HG03342 (cell line): ENCODE results near the gene CCDC85A.
A peak's percentile ranks its signal among the peaks of the same experiment; 100 is the strongest.
"Not testable (repeated sequence)": the region's sequence is repeated elsewhere in the genome, so short reads cannot be mapped to it uniquely, and the experiment has no call there.

ENCODE experiments used
- ATAC-seq: cut with Tn5 transposase; IDR thresholded peaks from one replicate; pipeline ENCODE4 v1.9.1; 2021; ENCODE audit warnings: mild to moderate bottlenecking, moderate library complexity; ENCODE audit not compliant: unreplicated experiment

Gene CCDC85A

DNA sequence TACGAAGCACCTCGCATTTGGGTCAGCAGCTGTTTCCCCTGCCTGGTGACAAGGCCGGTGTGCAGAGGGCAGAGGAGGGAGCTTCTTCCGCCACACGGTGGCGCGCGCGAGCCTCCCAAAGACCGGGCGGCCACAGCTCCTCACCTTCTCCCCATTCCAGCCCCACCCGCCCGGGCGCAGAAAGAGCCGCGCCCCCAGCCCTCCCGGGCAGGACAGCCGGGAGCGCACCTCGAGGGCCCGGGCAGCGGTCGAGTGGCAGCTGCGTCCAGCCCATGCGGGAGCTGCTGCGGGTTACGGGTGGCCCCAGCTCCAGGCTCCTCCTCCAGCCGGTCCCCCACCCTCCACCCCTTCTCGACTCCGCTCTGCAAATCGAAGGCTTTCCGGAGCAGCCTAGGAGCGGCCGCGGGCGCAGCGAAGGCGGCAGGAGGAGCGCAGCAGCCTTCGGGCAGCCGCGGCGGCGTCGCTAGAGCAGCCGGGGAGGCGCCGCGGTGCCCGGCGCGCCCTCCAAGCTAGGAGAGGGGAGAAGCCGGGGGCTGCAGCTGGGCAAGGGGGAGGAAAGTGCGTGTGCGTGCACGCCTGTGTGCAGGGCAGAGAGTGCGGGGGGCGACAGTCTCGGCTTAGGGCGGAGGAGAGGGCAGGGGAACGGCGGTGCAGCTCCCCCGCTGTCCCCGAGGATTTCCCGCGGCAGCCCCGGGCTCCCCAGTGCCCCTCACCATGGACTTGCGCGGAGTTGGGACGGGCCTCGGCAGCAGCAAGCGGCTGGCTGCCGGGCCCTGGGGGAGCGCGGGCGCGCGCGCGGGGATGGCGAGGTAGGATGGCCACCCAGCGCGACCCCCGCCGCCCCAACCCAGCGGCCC, at the start of gene CCDC85A:
CCDC85A (plus strand) TSS at position 348 of the 857 bp plus-strand sequence. CDS start 635 bp downstream, outside the sequence.
- ATAC-seq = peak; percentile 94

DNA sequence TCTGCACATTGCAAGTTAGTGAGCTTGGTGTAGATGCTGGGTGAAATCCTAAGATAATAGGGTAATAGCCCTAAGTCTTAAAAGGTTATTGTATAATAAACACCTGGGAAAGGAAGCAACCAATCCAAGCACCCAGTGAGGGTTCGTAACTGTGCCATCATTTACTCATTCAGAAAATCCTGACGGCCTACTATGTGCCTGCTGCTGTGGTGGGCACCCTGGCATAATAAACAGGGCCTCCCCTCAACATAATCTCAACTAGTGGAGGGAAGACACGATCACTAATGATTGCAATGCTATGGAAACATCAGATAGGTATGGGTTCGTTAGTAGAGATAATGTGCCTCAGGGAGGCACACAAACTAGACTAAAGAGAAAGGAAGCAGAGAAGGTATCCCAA, 48.9 kb upstream of the CCDC85A start:
- ATAC-seq = no peak

DNA sequence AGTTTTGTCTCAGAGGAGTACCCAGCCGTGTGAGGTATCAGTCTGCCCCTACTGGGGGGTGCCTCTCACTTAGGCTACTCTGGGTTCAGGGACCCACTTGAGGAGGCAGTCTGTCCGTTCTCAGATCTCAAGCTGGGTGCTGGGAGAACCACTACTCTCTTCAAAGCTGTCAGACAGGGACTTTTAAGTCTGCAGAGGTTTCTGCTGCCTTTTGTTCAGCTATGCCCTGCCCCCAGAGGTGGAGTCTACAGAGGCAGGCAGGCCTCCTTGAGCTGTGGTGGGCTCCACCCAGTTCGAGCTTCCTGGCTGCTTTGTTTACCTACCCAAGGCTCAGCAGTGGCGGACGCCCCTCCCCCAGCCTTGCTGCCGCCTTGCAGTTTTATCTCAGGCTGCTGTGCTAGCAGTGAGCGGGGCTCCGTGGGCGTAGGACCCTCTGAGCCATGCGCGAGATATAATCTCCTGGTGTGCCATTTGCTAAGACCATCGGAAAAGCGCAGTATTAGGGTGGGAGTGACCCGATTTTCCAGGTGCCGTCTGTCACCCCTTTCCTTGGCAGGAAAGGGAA, 41.2 kb upstream of the CCDC85A start:
- not testable (repeated sequence) for ATAC-seq

DNA sequence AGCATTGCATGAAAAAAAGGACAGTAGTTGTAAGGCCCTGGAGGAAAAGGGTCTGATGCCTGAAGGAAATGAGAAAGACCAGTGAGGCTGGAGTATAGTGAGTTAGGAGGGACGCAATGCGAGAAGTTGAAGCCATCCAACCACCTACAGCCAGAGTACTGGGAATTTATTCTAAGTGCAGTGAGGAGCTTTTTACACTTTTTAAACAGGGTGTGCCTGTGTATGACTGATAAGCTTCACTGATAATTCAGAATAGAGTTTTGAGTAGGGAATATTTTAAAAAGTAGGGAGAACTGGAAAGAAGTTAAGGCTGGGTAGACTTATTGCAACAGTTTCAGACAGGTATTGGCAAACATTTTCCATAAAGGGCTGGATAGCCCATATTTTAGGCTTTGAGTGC, 35.9 kb upstream of the CCDC85A start:
- ATAC-seq = no peak

DNA sequence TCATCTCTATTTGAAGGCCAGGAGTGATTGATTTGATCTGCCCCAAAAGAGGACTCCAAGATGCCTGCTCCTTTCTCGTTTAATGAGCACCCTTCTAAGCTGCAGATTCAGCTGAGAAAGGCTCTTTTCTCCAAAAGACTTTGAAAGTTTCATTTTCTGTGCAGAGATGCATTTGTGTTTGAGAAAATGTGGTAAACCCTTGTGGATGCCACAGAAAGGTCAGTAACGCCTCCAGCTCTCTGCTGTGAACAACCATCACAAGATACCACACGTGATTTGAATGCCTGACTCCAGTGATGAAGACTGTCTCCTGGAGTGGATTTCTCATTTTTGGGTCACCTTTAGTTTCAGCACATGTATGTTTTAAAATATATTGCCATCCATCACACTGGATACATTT, 35.0 kb upstream of the CCDC85A start:
- no peak for ATAC-seq

DNA sequence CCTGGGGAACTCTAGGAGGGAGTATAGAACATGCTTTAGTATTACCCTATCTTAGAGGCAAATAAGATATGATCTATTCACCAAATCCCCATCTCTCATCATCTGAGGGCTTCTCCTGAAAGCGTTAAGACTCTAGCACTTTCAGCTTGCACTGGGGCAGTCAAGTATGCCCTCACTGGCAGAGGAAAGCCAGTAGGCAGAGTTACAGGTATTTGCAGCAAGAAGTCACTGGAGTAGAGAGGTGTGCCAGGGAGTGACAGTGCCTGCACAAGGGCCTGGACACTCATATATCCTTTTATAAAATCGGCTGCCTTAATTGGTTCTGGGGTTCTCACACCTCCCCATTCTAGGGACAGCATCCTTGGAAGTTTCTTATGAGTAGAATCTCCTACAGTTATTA, 31.9 kb upstream of the CCDC85A start:
- ATAC-seq = no peak

DNA sequence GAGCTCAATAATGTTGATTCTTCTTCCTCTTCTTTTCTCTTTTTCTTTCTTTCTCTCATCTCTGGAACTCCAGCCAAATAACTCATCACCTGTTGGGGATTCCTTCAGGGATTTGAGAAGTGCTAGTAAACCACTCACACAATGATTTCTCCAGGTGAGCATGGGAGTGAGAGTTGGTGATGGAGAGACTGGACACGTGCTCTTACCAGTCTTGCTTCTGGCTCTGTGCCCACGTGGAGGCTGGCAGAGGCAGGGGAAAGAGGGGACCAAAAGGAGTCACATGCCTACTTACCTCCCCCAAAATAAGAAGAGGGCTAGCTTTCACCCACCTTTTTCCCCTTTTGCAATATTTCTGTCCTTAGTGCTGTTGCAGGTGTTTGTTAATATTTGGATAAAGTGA, 28.6 kb upstream of the CCDC85A start:
- no peak for ATAC-seq

DNA sequence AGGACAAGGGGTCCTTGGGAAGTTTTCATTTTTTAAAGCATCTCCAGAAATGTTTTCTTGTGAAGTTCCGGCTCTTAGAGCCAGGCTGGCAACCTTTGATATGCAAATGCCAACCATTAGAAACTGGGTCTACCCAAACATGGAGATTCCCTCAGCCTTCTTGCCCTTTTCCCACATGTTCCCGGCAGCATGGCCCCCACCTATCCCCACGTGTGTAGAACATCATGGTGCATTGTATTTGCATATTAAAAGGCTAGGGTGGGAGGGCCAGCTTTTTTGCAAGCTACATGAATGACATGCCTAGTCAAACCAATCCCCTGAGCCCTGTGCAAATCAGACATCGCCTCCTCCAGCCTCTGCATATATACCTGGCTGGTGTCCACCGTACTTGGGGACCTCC, 23.9 kb upstream of the CCDC85A start:
- ATAC-seq = not testable (repeated sequence)

DNA sequence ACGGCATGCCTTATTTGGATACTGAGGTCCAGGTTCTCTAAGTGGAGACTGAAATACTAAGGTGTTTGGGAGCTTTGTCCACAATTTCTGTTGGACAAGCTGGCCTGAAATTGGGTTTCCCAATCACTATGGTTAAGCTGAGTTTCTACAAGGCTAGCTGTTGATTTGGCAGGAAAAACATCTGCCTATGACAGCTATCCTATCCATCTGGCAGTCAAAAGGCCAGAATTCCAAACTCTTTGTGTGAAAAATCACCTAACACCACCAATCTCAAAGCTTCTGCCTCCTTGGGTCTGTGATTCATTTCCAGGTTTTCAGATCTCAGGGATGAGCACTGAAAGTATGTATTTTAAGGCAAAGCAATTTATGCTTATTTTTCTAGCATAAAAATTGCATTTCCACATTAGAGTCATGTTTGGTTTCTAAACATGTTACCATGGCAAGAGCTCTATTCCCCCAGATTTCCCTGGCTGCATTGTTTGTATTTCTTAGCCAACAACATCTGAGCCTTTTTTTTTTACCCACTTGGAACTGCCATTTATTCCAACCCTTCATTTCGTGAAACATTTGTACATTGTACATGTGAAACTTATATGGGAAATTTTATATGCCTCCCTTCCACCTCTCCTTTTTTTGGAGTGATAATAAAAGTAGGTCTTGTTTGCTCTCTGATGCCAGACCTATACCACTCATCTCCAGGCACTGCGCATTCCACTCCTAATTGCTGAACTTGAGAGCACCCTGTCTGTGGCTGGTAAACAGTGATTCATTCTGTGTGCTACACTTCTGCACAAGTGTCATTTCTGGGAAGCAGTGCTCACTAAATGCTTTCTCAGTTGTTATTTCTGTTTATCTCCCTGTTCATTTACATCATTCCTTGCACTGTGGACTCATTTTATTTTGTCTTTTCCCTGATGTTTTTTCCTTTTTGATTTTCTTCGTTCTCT, 15.9 kb upstream of the CCDC85A start:
- no peak for ATAC-seq

DNA sequence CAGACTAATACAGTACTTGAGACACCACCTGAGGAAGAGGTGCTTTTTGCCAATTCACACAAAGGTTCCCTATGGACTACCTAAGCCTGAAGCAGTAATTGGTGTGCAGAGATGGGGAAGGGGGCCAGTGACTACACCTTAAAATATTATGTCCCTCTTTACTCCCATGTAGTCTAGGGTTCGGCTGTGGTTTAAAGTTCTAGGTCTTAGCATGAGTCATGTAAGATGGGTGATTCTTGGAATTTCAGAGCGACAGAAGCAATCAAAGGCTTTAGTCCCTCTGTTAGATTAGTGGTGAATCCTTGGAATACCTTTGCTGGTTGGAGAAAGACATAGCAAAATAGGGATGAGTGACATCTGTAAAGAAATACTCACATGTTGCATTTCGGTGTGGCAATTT, 14.3 kb upstream of the CCDC85A start:
- no peak for ATAC-seq

DNA sequence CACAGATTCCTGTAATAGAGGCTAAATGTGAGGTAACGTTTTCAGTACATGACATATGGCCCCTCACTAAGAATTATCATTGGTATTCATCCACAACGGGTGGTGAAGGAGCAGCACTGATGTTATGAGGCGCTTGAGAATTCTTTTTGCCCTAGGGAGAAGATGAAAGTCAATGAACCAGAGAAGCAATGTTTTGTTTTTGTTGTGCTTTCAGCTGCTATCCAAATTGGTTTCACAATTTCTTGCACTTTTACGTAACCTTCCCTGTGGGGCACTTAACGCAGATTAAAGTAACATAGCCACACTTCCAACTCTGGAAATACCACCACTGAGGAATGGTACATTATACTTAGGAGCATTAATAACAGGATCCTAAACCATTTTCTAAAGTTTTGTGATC, 13.3 kb upstream of the CCDC85A start:
- ATAC-seq = no peak

DNA sequence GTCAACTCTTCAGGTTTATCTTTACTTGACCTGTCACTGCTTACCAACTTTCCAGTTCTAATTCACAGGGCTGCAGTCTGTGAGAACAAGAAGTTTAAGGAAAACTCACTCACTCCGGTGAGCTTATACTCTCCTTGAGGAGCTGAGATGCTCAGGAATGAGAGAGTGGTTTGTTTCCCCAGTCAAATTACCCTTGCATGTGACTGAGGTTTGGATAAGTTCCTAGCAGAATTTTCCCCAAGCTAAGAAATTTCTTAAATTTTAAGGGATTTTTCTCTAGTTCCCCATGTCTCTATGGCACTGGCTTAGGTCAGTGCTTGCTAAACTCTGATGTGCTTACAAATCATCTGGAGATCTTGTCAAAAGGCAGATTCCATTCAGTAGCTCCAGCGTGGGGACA, 12.8 kb upstream of the CCDC85A start:
- no peak for ATAC-seq

DNA sequence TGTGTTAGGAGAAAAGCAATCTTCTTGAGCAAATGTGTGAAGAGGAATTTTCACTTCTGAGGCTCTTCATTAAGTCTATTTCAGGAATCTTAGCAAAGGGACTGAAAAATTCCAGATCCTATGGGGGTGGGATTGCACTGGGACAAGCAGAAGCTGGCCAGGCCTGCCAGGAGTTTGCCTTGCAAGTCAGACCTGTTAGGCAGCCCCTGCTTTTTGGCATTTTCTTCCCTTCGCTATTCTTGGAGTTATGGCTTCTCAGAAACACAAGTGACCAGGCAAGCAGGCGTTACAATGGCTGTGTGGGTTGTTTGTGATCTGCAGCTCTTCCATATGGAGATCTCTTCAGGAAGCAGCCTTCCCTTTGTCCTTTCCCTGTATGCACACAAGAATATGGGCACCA, 8.0 kb upstream of the CCDC85A start:
- ATAC-seq = no peak

DNA sequence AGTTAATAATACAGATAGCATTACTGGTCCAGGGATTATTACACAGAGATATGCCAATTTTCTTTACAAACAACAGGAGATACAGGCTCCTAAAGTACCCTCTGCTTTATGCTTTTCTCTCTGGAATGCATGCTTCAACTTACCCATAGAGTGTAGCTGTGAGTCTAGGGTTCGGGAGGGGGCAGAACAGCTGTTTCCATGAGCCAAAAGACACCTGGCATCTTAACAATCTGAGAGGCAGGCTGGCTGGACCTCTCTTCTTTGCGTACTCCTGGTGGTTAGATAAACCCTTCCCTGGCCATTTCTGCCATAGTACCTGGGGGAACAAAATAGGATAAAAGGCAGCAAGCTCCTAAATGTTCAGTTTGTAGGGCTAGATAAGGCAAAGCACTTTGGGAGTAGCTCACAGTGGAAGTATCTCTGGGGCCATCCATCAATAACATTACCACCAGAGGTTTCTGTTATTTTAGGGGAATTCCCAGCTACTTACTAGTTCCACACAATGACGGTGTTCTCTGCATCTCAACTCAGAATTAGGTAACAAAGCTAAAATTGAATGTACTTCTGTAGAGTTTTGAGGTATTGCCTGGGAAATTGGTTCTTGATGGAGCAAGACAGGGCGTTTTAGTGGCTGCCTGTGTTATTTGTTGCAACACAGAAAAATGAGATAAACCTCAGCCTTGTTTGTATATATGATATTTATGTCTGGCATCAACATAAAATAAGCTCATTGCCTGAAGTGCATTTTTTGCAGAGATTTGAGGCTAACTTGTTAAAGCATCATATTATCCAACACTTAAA, 6.2 kb upstream of the CCDC85A start:
- peak; percentile 80 for ATAC-seq

DNA sequence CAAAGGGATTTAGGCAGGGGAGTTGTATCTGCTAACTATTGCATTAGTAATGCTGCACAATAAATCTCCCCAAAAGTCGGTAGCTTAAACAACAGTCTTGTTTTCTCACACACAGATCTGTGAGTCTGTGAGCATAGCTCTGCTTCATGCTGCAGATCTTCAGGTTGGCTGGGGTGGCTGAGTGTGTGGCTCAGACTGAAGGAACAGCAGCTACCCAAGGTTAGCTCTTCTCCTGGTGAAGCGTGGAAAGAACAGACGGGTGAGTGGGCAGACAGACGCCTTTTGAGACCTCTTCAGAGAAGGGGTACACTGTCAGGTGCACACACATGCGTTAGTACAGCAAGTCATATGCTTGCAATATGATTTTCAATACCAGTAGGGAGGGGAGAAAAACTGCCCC, 3.9 kb upstream of the CCDC85A start:
- no peak for ATAC-seq

DNA sequence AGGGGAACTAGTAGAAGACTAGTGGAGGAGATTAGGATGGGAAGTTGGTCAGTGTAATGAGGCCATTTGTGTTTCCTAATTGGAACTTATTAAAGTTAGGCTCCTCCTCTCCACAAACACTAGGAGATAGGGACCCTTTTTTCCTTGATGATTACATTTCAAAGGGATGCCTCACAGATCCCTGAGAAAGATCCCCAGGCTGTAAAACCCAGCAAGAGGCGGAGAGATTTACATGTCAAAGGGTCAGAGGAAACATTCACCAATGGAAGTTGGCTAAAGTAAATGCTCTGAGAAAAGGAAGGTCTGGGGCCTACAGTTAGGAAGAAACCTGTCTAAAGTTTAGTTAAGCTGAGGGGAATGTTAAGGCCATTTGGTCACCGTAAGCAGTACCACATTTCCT, 1.4 kb upstream of the CCDC85A start:
- ATAC-seq = no peak

DNA sequence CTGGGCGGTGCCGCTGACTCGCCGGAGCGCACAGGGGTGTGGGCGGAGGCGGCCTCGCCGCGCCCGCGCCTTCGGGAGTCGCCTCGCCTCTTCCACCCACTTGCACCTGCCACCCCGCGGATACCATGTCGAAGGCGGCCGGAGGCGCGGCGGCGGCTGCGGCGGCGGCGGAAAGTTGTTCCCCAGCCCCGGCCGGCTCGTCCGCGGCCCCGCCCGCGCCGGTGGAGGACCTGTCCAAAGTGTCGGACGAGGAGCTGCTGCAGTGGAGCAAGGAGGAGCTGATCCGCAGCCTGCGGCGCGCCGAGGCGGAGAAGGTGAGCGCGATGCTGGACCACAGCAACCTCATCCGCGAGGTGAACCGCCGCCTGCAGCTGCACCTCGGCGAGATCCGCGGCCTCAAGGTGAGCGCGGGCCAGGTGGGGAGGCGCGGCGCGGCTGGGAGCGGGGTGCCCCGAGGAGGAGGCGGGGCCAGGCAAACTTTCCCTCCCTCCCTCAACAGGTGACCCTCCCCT, 766 bp downstream of the CCDC85A start:
- ATAC-seq = no peak

DNA sequence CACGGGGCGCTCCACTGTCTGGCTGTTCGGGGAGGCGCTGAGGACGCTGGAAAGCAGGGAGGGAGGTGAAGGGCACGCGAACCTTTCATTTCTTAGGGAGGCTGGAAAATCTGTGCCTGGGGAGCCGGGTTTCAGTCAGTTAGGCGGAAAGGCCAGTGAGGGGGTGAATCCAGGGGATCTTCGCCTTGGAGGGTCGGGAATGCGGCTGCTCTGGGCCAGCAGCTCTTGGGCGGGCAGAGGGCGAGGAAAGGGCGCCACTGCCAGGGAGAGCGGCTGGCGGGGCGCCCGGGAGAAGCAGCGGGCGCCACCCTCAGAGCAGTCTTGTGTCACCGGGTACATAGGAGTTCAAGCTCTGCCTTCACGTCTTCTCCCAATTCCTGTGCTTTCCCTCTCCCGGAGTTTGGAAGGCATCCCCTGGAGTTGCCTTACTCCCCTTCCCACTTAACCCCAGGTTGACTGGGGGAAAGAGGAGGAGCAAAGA, 1.4 kb downstream of the CCDC85A start:
- ATAC-seq = no peak

DNA sequence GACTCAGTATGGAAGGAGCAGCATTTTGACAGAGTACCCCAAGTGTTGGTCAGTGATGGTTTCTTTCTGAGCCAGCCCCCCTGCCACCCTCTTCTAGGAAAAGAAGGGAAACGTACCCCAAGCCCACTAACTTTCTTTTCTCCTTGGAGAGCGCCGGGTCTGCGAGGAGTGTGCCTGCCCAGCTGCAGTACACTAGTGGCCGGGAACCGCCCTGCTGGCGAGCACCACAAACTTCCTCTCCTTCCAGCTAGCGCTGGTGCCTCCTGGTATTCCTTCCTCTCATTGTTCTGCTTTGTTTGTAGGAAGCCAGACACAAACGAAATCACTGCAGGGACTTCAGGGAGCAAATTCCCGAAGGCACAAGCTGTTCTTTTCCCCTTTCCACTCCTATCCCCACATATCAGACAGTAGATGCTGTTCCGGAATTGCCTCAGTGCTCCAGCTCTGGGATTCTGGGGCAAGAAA, 1.8 kb downstream of the CCDC85A start:
- no peak for ATAC-seq

DNA sequence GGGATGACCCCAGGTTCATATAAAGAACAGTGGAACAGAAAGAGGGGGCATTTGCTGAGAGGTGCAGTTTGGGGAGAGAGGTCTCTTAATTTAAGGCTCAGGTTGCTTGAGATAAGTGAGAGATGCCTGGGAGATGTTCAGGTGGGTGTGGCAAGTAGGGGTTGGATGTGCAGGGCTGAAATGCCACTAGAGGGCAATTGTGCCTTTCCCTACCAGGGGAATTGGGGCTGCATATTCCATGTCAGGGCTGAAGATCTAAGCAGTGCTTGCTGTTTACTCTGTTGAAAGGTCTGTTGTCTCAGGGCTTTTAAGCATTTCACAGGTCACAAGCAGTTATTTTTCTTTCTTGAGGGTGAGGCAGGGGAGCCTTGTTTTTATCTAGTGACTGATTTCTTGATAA, 7.8 kb downstream of the CCDC85A start:
- no peak for ATAC-seq
